Fibroblast of upper back skin (primary cell): Measurements from ENCODE around the gene PPP1R27.

Experiments
- DNase-seq: peaks from one replicate; pipeline ENCODE4 v3.0.0-alpha.2; 2013

The PPP1R27 gene

DNA sequence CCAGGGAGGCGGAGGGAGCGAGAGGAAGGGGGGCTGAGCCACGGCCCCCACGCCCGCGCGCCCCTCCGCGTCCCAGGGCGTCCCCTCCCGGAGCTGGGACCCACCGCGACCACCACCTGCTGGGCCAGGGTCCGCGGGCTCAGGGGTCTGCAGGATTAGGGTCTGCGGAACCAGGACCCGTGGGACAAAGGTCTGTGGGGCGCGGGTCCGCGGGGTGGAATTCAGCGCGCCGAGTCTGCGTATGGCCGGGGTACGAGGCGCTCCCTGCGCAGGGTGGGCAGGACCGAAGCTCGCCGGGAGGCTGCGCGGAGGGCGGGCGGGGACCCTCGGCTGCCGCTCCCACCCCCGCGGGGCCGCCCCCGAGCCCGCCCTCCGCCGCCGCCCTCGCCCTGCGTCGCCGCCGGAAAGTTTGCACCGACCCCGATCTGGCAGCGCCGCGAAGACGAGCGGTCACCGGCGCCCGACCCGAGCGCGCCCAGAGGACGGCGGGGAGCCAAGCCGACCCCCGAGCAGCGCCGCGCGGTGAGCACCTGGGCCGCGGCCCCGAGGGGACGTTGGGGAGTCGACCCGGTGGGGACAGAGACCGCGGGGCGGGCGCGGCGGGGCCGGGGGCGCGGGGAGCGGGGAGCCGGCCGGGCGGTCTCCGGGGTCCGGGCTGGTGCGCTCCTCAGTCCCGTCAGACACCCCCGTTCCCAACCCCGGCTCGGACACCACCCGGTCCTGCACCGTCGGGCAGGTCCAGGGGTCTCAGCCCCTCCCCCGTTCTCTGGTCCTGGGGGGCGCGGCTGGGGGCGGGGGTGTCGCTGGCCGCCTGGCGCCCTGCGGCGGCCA is 30.9 kb downstream of the PPP1R27 start, which contains the start of gene GCGR:
Gene GCGR (plus strand): TSS at position 423 of the 831 bp plus-strand sequence. CDS start 4,869 bp downstream, outside the sequence.
- DNase-seq: no peak

GRCh38 chr17:81802856-81803643 is 31.8 kb downstream of the PPP1R27 start:
- DNase-seq: no peak

DNA sequence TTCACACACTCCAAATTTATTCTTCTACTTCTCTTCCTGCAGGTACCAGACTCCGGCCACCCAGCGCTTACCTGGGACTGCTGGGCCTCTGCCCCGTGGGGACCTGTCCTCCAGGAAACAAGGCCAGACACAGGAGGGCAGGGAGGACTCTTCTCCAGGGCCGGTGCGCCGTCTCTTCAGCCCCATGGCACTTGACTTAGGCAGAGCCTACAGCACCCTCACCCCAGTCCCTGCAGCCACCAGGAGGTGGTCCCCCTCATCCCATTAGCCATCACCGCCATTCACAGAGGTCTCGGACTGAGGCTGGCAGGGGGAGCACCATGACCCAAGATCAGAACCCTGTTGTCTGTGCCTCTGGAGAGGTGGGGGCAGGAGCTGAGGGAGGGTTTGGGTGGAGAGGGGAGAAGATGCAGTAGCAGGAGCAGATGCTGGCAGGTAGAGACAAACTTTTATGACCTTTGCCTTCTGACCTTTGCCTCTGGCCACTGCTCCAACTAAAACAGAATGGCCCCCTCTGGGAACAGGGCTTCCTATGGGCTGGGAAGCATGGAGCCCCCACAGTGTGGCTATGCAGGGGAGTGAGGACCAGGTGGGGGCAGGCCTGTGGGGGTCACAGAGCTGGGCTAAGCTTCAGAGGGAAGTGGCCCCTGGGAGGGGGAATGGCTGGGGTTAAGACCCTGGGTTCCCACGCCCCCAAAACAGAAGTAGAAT is 32.6 kb downstream of the PPP1R27 start:
- DNase-seq: no peak

- DNase-seq: no peak
Observed at GRCh38 chr17:81801327-81801726, 33.5 kb downstream of the PPP1R27 start.

GRCh38 chr17:81794509-81794908 is 40.3 kb downstream of the PPP1R27 start:
- no peak for DNase-seq

DNA sequence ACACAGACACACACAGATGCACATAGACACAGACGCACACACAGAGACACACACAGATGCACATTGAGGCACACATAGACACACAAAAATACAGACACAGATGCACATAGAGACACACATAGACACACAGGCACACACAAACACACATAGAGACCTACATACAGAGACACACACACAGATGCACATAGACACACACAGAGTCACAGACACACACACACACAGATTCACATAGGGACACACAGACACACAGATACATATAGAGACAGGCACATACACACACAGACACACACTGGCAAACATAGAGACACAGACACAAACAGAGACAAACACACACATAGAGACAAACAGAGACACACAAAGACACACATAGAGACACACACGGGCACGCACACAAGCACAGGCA is 40.8 kb downstream of the PPP1R27 start:
- DNase-seq: no peak

DNA sequence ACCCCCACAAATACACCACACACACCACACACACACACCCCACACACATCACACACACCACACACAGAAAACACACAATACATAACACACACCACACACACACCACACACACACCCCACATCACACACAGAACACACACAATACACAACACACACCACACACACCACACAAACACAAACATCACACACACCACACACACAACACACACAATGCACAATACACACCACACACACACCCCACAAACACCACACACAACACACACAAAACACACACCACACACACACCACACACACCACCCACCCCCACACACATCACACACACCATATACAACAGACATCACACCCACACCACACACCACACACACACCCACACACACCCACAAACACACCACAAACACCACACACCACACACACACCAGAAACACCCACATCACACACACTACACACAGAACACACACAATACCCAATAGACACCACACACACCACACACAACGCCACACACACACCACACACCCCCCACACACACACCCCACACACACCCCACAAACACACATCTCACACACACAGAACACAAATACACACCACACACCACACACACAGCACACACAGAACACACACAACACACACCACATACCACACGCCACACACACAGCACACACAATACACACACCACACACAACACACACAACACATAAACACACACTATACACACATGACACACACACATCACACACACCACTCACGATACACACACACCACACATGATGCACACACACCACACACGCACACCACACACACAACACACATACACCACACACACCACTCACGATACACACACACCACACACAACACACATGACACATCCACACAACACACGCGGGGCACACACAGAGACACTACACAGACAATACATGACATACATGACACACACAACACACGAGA is 41.9 kb downstream of the PPP1R27 start:
- no peak for DNase-seq
